COLO829 (cell line): ENCODE data around the gene DNAH6.
"Not testable (repeated sequence)": the region's sequence is repeated elsewhere in the genome, so short reads cannot be mapped to it uniquely, and the experiment has no call there.

ENCODE experiments used
- DNase-seq: peaks from one replicate; pipeline ENCODE4 v3.0.0; 2012; ENCODE audit warnings: low spot score

Gene DNAH6

GRCh38 chr2:84755096-84755495 lies 238.8 kb downstream of the DNAH6 start:
- no peak for DNase-seq

GRCh38 chr2:84757648-84758047 lies 241.3 kb downstream of the DNAH6 start:
- no peak for DNase-seq

GRCh38 chr2:84766791-84767190 lies 250.5 kb downstream of the DNAH6 start:
- DNase-seq: no peak

- DNase-seq: no peak
Measured at GRCh38 chr2:84768840-84769239, 252.5 kb downstream of the DNAH6 start.

GRCh38 chr2:84770280-84770679 lies 254.0 kb downstream of the DNAH6 start:
- no peak for DNase-seq

GRCh38 chr2:84771251-84771650 lies 255.0 kb downstream of the DNAH6 start:
- DNase-seq: no peak

GRCh38 chr2:84773562-84773961 lies 257.3 kb downstream of the DNAH6 start:
- DNase-seq: not testable (repeated sequence)

GRCh38 chr2:84776011-84776410 lies 259.7 kb downstream of the DNAH6 start:
- no peak for DNase-seq

GRCh38 chr2:84778911-84779690 lies 262.8 kb downstream of the DNAH6 start:
- DNase-seq: no peak

GRCh38 chr2:84779781-84780180 lies 263.5 kb downstream of the DNAH6 start:
- DNase-seq: no peak

- DNase-seq: no peak
Measured at GRCh38 chr2:84781942-84782716, 265.8 kb downstream of the DNAH6 start.

GRCh38 chr2:84782717-84783442 lies 266.6 kb downstream of the DNAH6 start:
- no peak for DNase-seq

GRCh38 chr2:84785950-84786349 lies 269.7 kb downstream of the DNAH6 start:
- no peak for DNase-seq

GRCh38 chr2:84786601-84787000 lies 270.3 kb downstream of the DNAH6 start:
- DNase-seq: no peak

- DNase-seq: no peak
Measured at GRCh38 chr2:84788027-84788426, 271.7 kb downstream of the DNAH6 start.

- DNase-seq: no peak
Measured at GRCh38 chr2:84788498-84788897, 272.2 kb downstream of the DNAH6 start.

GRCh38 chr2:84792856-84793522 lies 276.7 kb downstream of the DNAH6 start:
- DNase-seq: no peak

GRCh38 chr2:84793641-84794040 lies 277.3 kb downstream of the DNAH6 start:
- DNase-seq: no peak

- no peak for DNase-seq
Measured at GRCh38 chr2:84796798-84797197, 280.5 kb downstream of the DNAH6 start.

- DNase-seq: no peak
Measured at GRCh38 chr2:84797271-84797670, 281.0 kb downstream of the DNAH6 start.

- DNase-seq: no peak
Measured at GRCh38 chr2:84799772-84800171, 283.5 kb downstream of the DNAH6 start.

- no peak for DNase-seq
Measured at GRCh38 chr2:84800194-84800805, 284.0 kb downstream of the DNAH6 start.
